ENCODE data around the gene INHBB. TPM values are rescaled to one million over a fixed set of nuclear protein-coding genes. Genes with fewer than 3 reads are reported as not detected.

Gene INHBB
- polyA plus RNA-seq (0.10 TPM in 1 of 2 replicates, not detected in the other), polyA minus RNA-seq (not detected in 2 replicates)

GRCh38 chr2:120346026-120346666 lies at the start of gene INHBB:
INHBB (plus strand) TSS chr2:120346136; CDS start chr2:120346189, 53 bp downstream.
- Histone ChIP-seq H3K27me3 (ENCODE audit: insufficient read depth, low read depth, low read length) (peaks cover 85% of the 10 kb centered on the region), H3K27ac (ENCODE audit: low read length) (no peak within 1 kb of the TSS), H3F3A (ENCODE audit: insufficient read depth, low read length, poor library complexity, severe bottlenecking) (no peaks in the 10 kb centered on the region)

GRCh38 chr2:120298173-120298835 lies 47.6 kb upstream of the INHBB start:
- Histone ChIP-seq H3K9me2 (ENCODE audit: insufficient read depth, low read length) (no peaks in the 10 kb centered on the region), H3F3A (ENCODE audit: insufficient read depth, low read length, poor library complexity, severe bottlenecking) (no peaks in the 10 kb centered on the region), H3K27ac (ENCODE audit: low read length) (no peak overlapping the region), H3K36me3 (ENCODE audit: insufficient read depth, low read length) (peaks cover 7% of the 10 kb centered on the region), H3K4me2 (ENCODE audit: low read length) (no peak overlapping the region), H3K9me3 (ENCODE audit: low read length) (no peaks in the 10 kb centered on the region), H3K9ac (ENCODE audit: low read length) (no peak overlapping the region), H2AFZ (ENCODE audit: low read depth, low read length) (no peak overlapping the region), H3K4me3 (ENCODE audit: low read length) (no peak overlapping the region), H4K20me1 (ENCODE audit: insufficient read depth) (no peaks in the 10 kb centered on the region), H3K79me2 (replicated peaks; ENCODE audit: insufficient read depth, low read length) (no peaks in the 10 kb centered on the region), H3K27me3 (ENCODE audit: insufficient read depth, low read depth, low read length) (no peaks in the 10 kb centered on the region)
- TF ChIP-seq EP300 (conservative IDR thresholded peaks at IDR 0.05; ENCODE audit: poor library complexity, severe bottlenecking) (no peak), CTCF (IDR thresholded peaks at IDR 0.05; ENCODE audit: poor library complexity, severe bottlenecking) (no peak)
- TF ChIP-seq, protein P1, sequence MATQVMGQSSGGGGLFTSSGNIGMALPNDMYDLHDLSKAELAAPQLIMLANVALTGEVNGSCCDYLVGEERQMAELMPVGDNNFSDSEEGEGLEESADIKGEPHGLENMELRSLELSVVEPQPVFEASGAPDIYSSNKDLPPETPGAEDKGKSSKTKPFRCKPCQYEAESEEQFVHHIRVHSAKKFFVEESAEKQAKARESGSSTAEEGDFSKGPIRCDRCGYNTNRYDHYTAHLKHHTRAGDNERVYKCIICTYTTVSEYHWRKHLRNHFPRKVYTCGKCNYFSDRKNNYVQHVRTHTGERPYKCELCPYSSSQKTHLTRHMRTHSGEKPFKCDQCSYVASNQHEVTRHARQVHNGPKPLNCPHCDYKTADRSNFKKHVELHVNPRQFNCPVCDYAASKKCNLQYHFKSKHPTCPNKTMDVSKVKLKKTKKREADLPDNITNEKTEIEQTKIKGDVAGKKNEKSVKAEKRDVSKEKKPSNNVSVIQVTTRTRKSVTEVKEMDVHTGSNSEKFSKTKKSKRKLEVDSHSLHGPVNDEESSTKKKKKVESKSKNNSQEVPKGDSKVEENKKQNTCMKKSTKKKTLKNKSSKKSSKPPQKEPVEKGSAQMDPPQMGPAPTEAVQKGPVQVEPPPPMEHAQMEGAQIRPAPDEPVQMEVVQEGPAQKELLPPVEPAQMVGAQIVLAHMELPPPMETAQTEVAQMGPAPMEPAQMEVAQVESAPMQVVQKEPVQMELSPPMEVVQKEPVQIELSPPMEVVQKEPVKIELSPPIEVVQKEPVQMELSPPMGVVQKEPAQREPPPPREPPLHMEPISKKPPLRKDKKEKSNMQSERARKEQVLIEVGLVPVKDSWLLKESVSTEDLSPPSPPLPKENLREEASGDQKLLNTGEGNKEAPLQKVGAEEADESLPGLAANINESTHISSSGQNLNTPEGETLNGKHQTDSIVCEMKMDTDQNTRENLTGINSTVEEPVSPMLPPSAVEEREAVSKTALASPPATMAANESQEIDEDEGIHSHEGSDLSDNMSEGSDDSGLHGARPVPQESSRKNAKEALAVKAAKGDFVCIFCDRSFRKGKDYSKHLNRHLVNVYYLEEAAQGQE (IDR thresholded peaks at IDR 0.05; ENCODE audit: borderline replicate concordance): no peak

More at GRCh38 chr2:120346026-120346666, at the start of gene INHBB:
- Histone ChIP-seq H2AFZ (ENCODE audit: low read depth, low read length) (no peak within 1 kb of the TSS), H3K36me3 (ENCODE audit: insufficient read depth, low read length) (no peaks in the 10 kb centered on the region), H3K4me2 (ENCODE audit: low read length) (peak within 1 kb of the TSS; percentile 39), H3K4me3 (ENCODE audit: low read length) (peak within 1 kb of the TSS; percentile 64), H4K20me1 (ENCODE audit: insufficient read depth) (no peaks in the 10 kb centered on the region), H3K9ac (ENCODE audit: low read length) (no peak within 1 kb of the TSS), H3K9me2 (ENCODE audit: insufficient read depth, low read length) (no peaks in the 10 kb centered on the region), H3K9me3 (ENCODE audit: low read length) (no peaks in the 10 kb centered on the region), H3K79me2 (replicated peaks; ENCODE audit: insufficient read depth, low read length) (no peaks in the 10 kb centered on the region)
- TF ChIP-seq CTCF (IDR thresholded peaks at IDR 0.05; ENCODE audit: poor library complexity, severe bottlenecking) (no peak), POLR2AphosphoS5 (IDR thresholded peaks at IDR 0.05) (no peak), EP300 (conservative IDR thresholded peaks at IDR 0.05; ENCODE audit: poor library complexity, severe bottlenecking) (no peak), EZH2 (IDR thresholded peaks at IDR 0.05; ENCODE audit: borderline replicate concordance, insufficient read depth, low read length, poor library complexity, severe bottlenecking) (no peak), TAF1 (IDR thresholded peaks at IDR 0.05; ENCODE audit: low read depth) (no peak), RAD21 (conservative IDR thresholded peaks at IDR 0.05) (no peak), MXI1 (conservative IDR thresholded peaks at IDR 0.05; ENCODE audit: poor library complexity, severe bottlenecking) (no peak), SMC3 (conservative IDR thresholded peaks at IDR 0.05; ENCODE audit: poor library complexity) (no peak)
- TF ChIP-seq, protein P1 (IDR thresholded peaks at IDR 0.05; ENCODE audit: borderline replicate concordance): no peak

All from neural cell (in vitro differentiated cells).